Measurements from ENCODE around the gene RCAN2.
"Not testable (repeated sequence)": the region's sequence is repeated elsewhere in the genome, so short reads cannot be mapped to it uniquely, and the experiment has no call there.

Gene RCAN2

GRCh38 chr6:46334442-46334841 lies 156.8 kb downstream of the RCAN2 start:
- DNase-seq (ENCODE audit: low spot score in 2 of 2) (no peak), ATAC-seq (ENCODE audit: low read depth) (no peak)
- peaks cover 14% of the 10 kb centered on the region for H3K27me3 Mint-ChIP-seq
- no peaks in the 10 kb centered on the region for H3K9me3 Mint-ChIP-seq
- no peak overlapping the region for H3K27ac Mint-ChIP-seq
- no peaks in the 10 kb centered on the region for H3K4me1 Mint-ChIP-seq
- H3K36me3 Mint-ChIP-seq: no peaks in the 10 kb centered on the region
- H3K4me3 Mint-ChIP-seq: no peak overlapping the region

- Mint-ChIP-seq H3K27me3 (peaks cover 14% of the 10 kb centered on the region), H3K9me3 (no peaks in the 10 kb centered on the region), H3K27ac (no peak overlapping the region), H3K4me1 (no peaks in the 10 kb centered on the region), H3K36me3 (no peaks in the 10 kb centered on the region), H3K4me3 (no peak overlapping the region)
- no peak for DNase-seq (ENCODE audit: low spot score in 2 of 2)
- ATAC-seq (ENCODE audit: low read depth): no peak
These were observed 157.8 kb downstream of the RCAN2 start for GRCh38 chr6:46333481-46333880.

- H3K27me3 Mint-ChIP-seq: peaks cover 14% of the 10 kb centered on the region
- not testable (repeated sequence) for H3K4me1 Mint-ChIP-seq; H3K27ac Mint-ChIP-seq; DNase-seq (ENCODE audit: low spot score in 2 of 2); H3K9me3 Mint-ChIP-seq; H3K4me3 Mint-ChIP-seq; ATAC-seq (ENCODE audit: low read depth); H3K36me3 Mint-ChIP-seq
These were observed 158.8 kb downstream of the RCAN2 start for GRCh38 chr6:46332448-46332847.

GRCh38 chr6:46331461-46331860 lies 159.8 kb downstream of the RCAN2 start:
- H3K4me1 Mint-ChIP-seq: no peaks in the 10 kb centered on the region
- no peak for DNase-seq (ENCODE audit: low spot score in 2 of 2)
- peaks cover 17% of the 10 kb centered on the region for H3K27me3 Mint-ChIP-seq
- ATAC-seq (ENCODE audit: low read depth): no peak
- H3K36me3 Mint-ChIP-seq: no peaks in the 10 kb centered on the region
- no peak overlapping the region for H3K27ac Mint-ChIP-seq
- H3K4me3 Mint-ChIP-seq: no peak overlapping the region
- H3K9me3 Mint-ChIP-seq: no peaks in the 10 kb centered on the region

- no peak for DNase-seq (ENCODE audit: low spot score in 2 of 2)
- no peaks in the 10 kb centered on the region for H3K9me3 Mint-ChIP-seq
- H3K36me3 Mint-ChIP-seq: no peaks in the 10 kb centered on the region
- no peak overlapping the region for H3K4me3 Mint-ChIP-seq
- H3K4me1 Mint-ChIP-seq: peaks cover 7% of the 10 kb centered on the region
- H3K27ac Mint-ChIP-seq: no peak overlapping the region
- ATAC-seq (ENCODE audit: low read depth): no peak
- peaks cover 11% of the 10 kb centered on the region for H3K27me3 Mint-ChIP-seq
These were observed 161.7 kb downstream of the RCAN2 start for GRCh38 chr6:46329568-46329967.

- Mint-ChIP-seq H3K9me3 (no peaks in the 10 kb centered on the region), H3K4me1 (peaks cover 7% of the 10 kb centered on the region), H3K27ac (no peak overlapping the region), H3K27me3 (peaks cover 4% of the 10 kb centered on the region), H3K36me3 (no peaks in the 10 kb centered on the region), H3K4me3 (no peak overlapping the region)
- DNase-seq (ENCODE audit: low spot score in 2 of 2): no peak
- no peak for ATAC-seq (ENCODE audit: low read depth)
These were observed 163.5 kb downstream of the RCAN2 start for GRCh38 chr6:46327779-46328178.

- peak overlapping the region; percentile 28 for H3K4me3 Mint-ChIP-seq
- peaks cover 7% of the 10 kb centered on the region for H3K4me1 Mint-ChIP-seq
- peaks cover 4% of the 10 kb centered on the region for H3K27me3 Mint-ChIP-seq
- no peak for DNase-seq (ENCODE audit: low spot score in 2 of 2)
- H3K36me3 Mint-ChIP-seq: no peaks in the 10 kb centered on the region
- H3K9me3 Mint-ChIP-seq: no peaks in the 10 kb centered on the region
- ATAC-seq (ENCODE audit: low read depth): peak; percentile 35
- H3K27ac Mint-ChIP-seq: no peak overlapping the region
These were observed 165.4 kb downstream of the RCAN2 start for GRCh38 chr6:46325561-46326530.

GRCh38 chr6:46324706-46325105 lies 166.5 kb downstream of the RCAN2 start:
- Mint-ChIP-seq H3K36me3 (no peaks in the 10 kb centered on the region), H3K27me3 (peaks cover 4% of the 10 kb centered on the region), H3K4me3 (no peak overlapping the region), H3K4me1 (peaks cover 7% of the 10 kb centered on the region), H3K27ac (no peak overlapping the region), H3K9me3 (no peaks in the 10 kb centered on the region)
- ATAC-seq (ENCODE audit: low read depth) (no peak), DNase-seq (ENCODE audit: low spot score in 2 of 2) (no peak)

GRCh38 chr6:46323966-46324622 lies 167.2 kb downstream of the RCAN2 start:
- H3K27me3 Mint-ChIP-seq: peaks cover 4% of the 10 kb centered on the region
- ATAC-seq (ENCODE audit: low read depth) (no peak), DNase-seq (ENCODE audit: low spot score in 2 of 2) (no peak)
- H3K4me3 Mint-ChIP-seq: no peak overlapping the region
- no peaks in the 10 kb centered on the region for H3K36me3 Mint-ChIP-seq
- no peaks in the 10 kb centered on the region for H3K9me3 Mint-ChIP-seq
- peaks cover 7% of the 10 kb centered on the region for H3K4me1 Mint-ChIP-seq
- H3K27ac Mint-ChIP-seq: no peak overlapping the region

GRCh38 chr6:46323312-46323965 lies 167.8 kb downstream of the RCAN2 start:
- no peaks in the 10 kb centered on the region for H3K9me3 Mint-ChIP-seq
- H3K27ac Mint-ChIP-seq: no peak overlapping the region
- peaks cover 7% of the 10 kb centered on the region for H3K4me1 Mint-ChIP-seq
- ATAC-seq (ENCODE audit: low read depth) (no peak), DNase-seq (ENCODE audit: low spot score in 2 of 2) (no peak)
- no peak overlapping the region for H3K4me3 Mint-ChIP-seq
- no peaks in the 10 kb centered on the region for H3K36me3 Mint-ChIP-seq
- peaks cover 4% of the 10 kb centered on the region for H3K27me3 Mint-ChIP-seq

- Mint-ChIP-seq H3K9me3 (no peaks in the 10 kb centered on the region), H3K4me3 (no peak overlapping the region), H3K27ac (no peak overlapping the region), H3K36me3 (no peaks in the 10 kb centered on the region), H3K4me1 (no peaks in the 10 kb centered on the region), H3K27me3 (no peaks in the 10 kb centered on the region)
- no peak for DNase-seq (ENCODE audit: low spot score in 2 of 2)
- ATAC-seq (ENCODE audit: low read depth): no peak
These were observed 170.7 kb downstream of the RCAN2 start for GRCh38 chr6:46320505-46320904.

- Mint-ChIP-seq H3K27ac (no peak overlapping the region), H3K4me1 (peaks cover 3% of the 10 kb centered on the region), H3K27me3 (peaks cover 3% of the 10 kb centered on the region), H3K36me3 (no peaks in the 10 kb centered on the region), H3K4me3 (no peak overlapping the region), H3K9me3 (no peaks in the 10 kb centered on the region)
- DNase-seq (ENCODE audit: low spot score in 2 of 2): no peak
- no peak for ATAC-seq (ENCODE audit: low read depth)
These were observed 175.7 kb downstream of the RCAN2 start for GRCh38 chr6:46315589-46315988.

GRCh38 chr6:46312654-46313053 lies 178.6 kb downstream of the RCAN2 start:
- ATAC-seq (ENCODE audit: low read depth) (no peak), DNase-seq (ENCODE audit: low spot score in 2 of 2) (no peak)
- peaks cover 3% of the 10 kb centered on the region for H3K27me3 Mint-ChIP-seq
- no peak overlapping the region for H3K4me3 Mint-ChIP-seq
- H3K4me1 Mint-ChIP-seq: peaks cover 3% of the 10 kb centered on the region
- no peak overlapping the region for H3K27ac Mint-ChIP-seq
- no peaks in the 10 kb centered on the region for H3K9me3 Mint-ChIP-seq
- no peaks in the 10 kb centered on the region for H3K36me3 Mint-ChIP-seq

- no peak for ATAC-seq (ENCODE audit: low read depth)
- Mint-ChIP-seq H3K27me3 (peaks cover 3% of the 10 kb centered on the region), H3K9me3 (peaks cover 2% of the 10 kb centered on the region), H3K4me3 (no peak overlapping the region), H3K4me1 (peaks cover under 1% of the 10 kb centered on the region), H3K36me3 (peaks cover 2% of the 10 kb centered on the region), H3K27ac (no peak overlapping the region)
- DNase-seq (ENCODE audit: low spot score in 2 of 2): no peak
These were observed 181.1 kb downstream of the RCAN2 start for GRCh38 chr6:46310196-46310595.

Data from memory B cell (primary cell).